CD4-positive, alpha-beta T cell treated with Interleukin-4 for 4 hours (primary cell): Measurements from ENCODE around the gene TIFAB.

Experiments
- DNase-seq: peaks from one replicate; pipeline ENCODE4 v3.0.0-alpha.2; 2020

Gene TIFAB

GRCh38 chr5:135422419-135422818 lies 29.7 kb downstream of the TIFAB start:
- DNase-seq, result no peak

GRCh38 chr5:135417083-135417482 lies 35.1 kb downstream of the TIFAB start:
- DNase-seq, result no peak

- no peak for DNase-seq
Measured at GRCh38 chr5:135405082-135405481, 47.1 kb downstream of the TIFAB start.

- DNase-seq, result no peak
Measured at GRCh38 chr5:135402031-135402430, 50.1 kb downstream of the TIFAB start.

- DNase-seq, result no peak
Measured at GRCh38 chr5:135400866-135401265, 51.3 kb downstream of the TIFAB start.

GRCh38 chr5:135399794-135400542 lies 52.2 kb downstream of the TIFAB start:
- DNase-seq, result no peak

GRCh38 chr5:135398855-135399793 lies 53.0 kb downstream of the TIFAB start, which contains the start of gene MACROH2A1:
TSS of gene MACROH2A1 (minus strand) at chr5:135399231. CDS start at chr5:135389093, 10,138 bp downstream.
- DNase-seq, result peak; percentile 72

GRCh38 chr5:135398160-135398854 lies 53.8 kb downstream of the TIFAB start:
- peak; percentile 36 for DNase-seq
